Motor neuron (in vitro differentiated cells): ENCODE results near the gene FAM32A. TPM values are rescaled to one million over a fixed set of nuclear protein-coding genes. Genes with fewer than 3 reads are reported as not detected.
A peak's percentile ranks its signal among the peaks of the same experiment; 100 is the strongest.

Source experiments
- ATAC-seq, 8 experiments: fragments of 200-7000 bp; cut with Tn5 transposase; replicated peaks in 6 of 8; 2 replicates each; pipeline ENCODE4 v1.8.0; 2021; ENCODE audit warnings: mild to moderate bottlenecking in 8 of 8, moderate library complexity in 8 of 8
- H3K27ac ChIP-seq, 2 donors: fragments of 250-450 bp; sonication (Bioruptor Pico); 2 replicates each; pipeline ENCODE4 v1.9.0; 2021; ENCODE audit warnings: antibody characterized with exemption in 2 of 2, mild to moderate bottlenecking in 2 of 2, moderate library complexity in 1 of 2
- H3K4me1 ChIP-seq, 2 donors: fragments of 250-450 bp; sonication (Bioruptor Pico); replicated peaks in 1 of 2; 2 replicates each; pipeline ENCODE4 v1.6.1; 2021; ENCODE audit warnings: antibody characterized with exemption in 2 of 2, mild to moderate bottlenecking in 2 of 2, moderate library complexity in 1 of 2
- H3K4me3 ChIP-seq, 5 donors: fragments of 250-450 bp; sonication (Bioruptor Pico); 2 replicates each; pipeline ENCODE4 v1.9.0; 2021; ENCODE audit warnings: antibody characterized with exemption in 5 of 5, mild to moderate bottlenecking in 5 of 5, moderate library complexity in 4 of 5
- WGBS, 10 experiments: fragments of 450-650 bp; shearing (Covaris generic); methylation state at CpG; one replicate each; pipeline ENCODE4 v1.0.0; 2022; 5-methylcytosine and 5-hydroxymethylcytosine counted together
- in situ Hi-C, 9 experiments: fragments of 400-800 bp; cut with MboI; loops; one replicate each; pipeline ENCODE4 v1.15.0; 2021; ENCODE audit warnings: low sequenced_read_pairs in 9 of 9, low pct_unique_long_range_greater_than_20kb in 2 of 9; ENCODE audit not compliant: unreplicated experiment in 9 of 9
- total RNA-seq, 8 experiments: library from RNA; unstranded; fragments of 300-600 nt; gene quantifications; 2 replicates each; pipeline versions ENCODE4 v1.2.3 to v1.2.4, GENCODE V29; 2022

Gene FAM32A
- total RNA-seq, 8 experiments from 2014 or later, result 78.1 to 159 (median 114) TPM

GRCh38 chr19:16233836-16234551 lies 48.8 kb downstream of the FAM32A start:
- WGBS, 10 experiments, result 100% methylated on average over 2 to 3 of the region's 19 CpGs; no CpG with 5 or more reads in 8 of the 10 experiments
- H3K27ac ChIP-seq, result no peak overlapping the region
- no peaks in the 10 kb centered on the region for H3K4me1 ChIP-seq
- ATAC-seq, result peak in 5 of 8 experiments; percentile 15 to 31 (median 26)
- in situ Hi-C loops, result loop anchor here in 4 of 9 experiments (25.0 kb wide), 1 partner anchor 153 kb away; no protein-coding TSS in a partner anchor
- H3K4me3 ChIP-seq, result no peak overlapping the region

GRCh38 chr19:16234552-16235445 lies 49.6 kb downstream of the FAM32A start:
- no peak overlapping the region for H3K4me3 ChIP-seq
- ATAC-seq, result peak in 3 of 8 experiments; percentile 3 to 9 (median 7)
- no peaks in the 10 kb centered on the region for H3K4me1 ChIP-seq
- in situ Hi-C loops, result loop anchor here in 4 of 9 experiments (25.0 kb wide), 1 partner anchor 153 kb away; no protein-coding TSS in a partner anchor
- no peak overlapping the region for H3K27ac ChIP-seq
- 89 to 100% (median 93%) methylated on average over 2 to 16 of the region's 41 CpGs; no CpG with 5 or more reads in 3 of the 10 experiments for WGBS, 10 experiments

DNA sequence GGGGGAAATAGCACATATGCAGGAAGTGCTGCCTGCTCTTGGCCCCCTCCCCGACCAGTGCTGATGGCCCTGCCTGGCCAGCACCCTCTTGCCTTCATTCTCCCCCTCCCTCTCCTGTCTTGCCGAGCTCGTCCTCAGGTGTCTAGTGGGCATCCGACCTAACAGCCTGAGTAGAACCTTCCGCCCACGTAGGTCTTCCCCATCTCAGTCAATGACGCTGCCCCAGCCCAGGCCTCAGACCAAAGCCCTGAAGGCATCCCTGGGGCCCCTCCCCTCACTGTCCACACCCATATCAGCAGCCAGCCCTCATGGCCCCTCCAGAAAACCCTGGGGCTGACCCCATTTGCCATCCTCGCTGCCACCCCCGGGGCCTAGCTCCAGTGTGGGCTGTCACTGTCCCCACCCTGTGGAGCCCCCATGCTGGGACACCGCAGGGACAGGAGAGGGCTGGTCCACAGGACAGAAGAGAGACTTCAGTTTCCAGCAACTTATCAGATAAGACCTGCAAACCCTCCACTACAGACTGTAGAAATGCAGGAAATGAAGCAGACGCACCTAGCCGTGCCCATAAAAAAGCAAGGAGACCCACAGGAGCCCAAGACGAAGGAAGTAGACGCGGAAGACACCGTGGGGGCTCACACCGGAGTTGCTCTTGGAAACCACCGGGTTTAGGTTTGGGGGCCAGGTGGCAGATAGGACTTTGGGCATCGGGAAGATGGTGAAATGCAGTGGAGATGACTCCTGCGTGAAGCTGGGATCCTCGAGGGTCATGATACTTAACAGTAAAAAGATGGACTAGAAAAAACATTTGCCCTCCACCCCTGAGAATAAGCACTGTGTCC lies 50.8 kb downstream of the FAM32A start:
- in situ Hi-C loops, result loop anchor here in 4 of 9 experiments (25.0 kb wide), 1 partner anchor 151 kb away; no protein-coding TSS in a partner anchor
- ATAC-seq, result peak in 5 of 8 experiments; percentile 17 to 35 (median 28)
- WGBS, 10 experiments, result 78 to 100% (median 100%) methylated on average over 1 to 11 of the region's 21 CpGs; no CpG with 5 or more reads in 2 of the 10 experiments
- no peak overlapping the region for H3K4me3 ChIP-seq
- no peak overlapping the region for H3K27ac ChIP-seq
- no peaks in the 10 kb centered on the region for H3K4me1 ChIP-seq

Other genes starting within 250 kb of the FAM32A start
- gene OR10H4, start 236.4 kb upstream of the FAM32A start, total RNA-seq, result under 1 TPM in 2 of 8 experiments, not detected in 6; 0.38 to 0.46 TPM
- 100 to 1,000 TPM in 5 of 8 experiments, 10 to 100 TPM in 3; 73.0 to 457 (median 228) TPM for gene TPM4, start 108.9 kb upstream of the FAM32A start, total RNA-seq
- gene RAB8A, start 73.5 kb upstream of the FAM32A start, total RNA-seq, result 10 to 100 TPM; 14.2 to 54.5 (median 42.3) TPM
- 1 to 10 TPM in 1 of 8 experiments, under 1 TPM in 4, not detected in 3; 0.14 to 1.1 (median 0.36) TPM for gene HSH2D, start 41.7 kb upstream of the FAM32A start, total RNA-seq
- under 1 TPM in 1 of 8 experiments, not detected in 7; 0.61 TPM for gene CIB3, start 11.9 kb upstream of the FAM32A start, total RNA-seq
- 10 to 100 TPM; 23.4 to 87.8 (median 64.6) TPM for gene AP1M1, start 12.5 kb downstream of the FAM32A start, total RNA-seq
- gene KLF2, start 139.4 kb downstream of the FAM32A start, total RNA-seq, result 1 to 10 TPM in 1 of 8 experiments, under 1 TPM in 5, not detected in 2; 0.13 to 1.3 (median 0.65) TPM